ENCODE measurements around the gene B9D1. TPM values are rescaled to one million over a fixed set of nuclear protein-coding genes. Genes with fewer than 3 reads are reported as not detected.

B9D1 gene
- total and polyA plus RNA-seq, 2 experiments from 2014 or later: 35.2 to 63.5 TPM

- TF ChIP-seq, protein P1, sequence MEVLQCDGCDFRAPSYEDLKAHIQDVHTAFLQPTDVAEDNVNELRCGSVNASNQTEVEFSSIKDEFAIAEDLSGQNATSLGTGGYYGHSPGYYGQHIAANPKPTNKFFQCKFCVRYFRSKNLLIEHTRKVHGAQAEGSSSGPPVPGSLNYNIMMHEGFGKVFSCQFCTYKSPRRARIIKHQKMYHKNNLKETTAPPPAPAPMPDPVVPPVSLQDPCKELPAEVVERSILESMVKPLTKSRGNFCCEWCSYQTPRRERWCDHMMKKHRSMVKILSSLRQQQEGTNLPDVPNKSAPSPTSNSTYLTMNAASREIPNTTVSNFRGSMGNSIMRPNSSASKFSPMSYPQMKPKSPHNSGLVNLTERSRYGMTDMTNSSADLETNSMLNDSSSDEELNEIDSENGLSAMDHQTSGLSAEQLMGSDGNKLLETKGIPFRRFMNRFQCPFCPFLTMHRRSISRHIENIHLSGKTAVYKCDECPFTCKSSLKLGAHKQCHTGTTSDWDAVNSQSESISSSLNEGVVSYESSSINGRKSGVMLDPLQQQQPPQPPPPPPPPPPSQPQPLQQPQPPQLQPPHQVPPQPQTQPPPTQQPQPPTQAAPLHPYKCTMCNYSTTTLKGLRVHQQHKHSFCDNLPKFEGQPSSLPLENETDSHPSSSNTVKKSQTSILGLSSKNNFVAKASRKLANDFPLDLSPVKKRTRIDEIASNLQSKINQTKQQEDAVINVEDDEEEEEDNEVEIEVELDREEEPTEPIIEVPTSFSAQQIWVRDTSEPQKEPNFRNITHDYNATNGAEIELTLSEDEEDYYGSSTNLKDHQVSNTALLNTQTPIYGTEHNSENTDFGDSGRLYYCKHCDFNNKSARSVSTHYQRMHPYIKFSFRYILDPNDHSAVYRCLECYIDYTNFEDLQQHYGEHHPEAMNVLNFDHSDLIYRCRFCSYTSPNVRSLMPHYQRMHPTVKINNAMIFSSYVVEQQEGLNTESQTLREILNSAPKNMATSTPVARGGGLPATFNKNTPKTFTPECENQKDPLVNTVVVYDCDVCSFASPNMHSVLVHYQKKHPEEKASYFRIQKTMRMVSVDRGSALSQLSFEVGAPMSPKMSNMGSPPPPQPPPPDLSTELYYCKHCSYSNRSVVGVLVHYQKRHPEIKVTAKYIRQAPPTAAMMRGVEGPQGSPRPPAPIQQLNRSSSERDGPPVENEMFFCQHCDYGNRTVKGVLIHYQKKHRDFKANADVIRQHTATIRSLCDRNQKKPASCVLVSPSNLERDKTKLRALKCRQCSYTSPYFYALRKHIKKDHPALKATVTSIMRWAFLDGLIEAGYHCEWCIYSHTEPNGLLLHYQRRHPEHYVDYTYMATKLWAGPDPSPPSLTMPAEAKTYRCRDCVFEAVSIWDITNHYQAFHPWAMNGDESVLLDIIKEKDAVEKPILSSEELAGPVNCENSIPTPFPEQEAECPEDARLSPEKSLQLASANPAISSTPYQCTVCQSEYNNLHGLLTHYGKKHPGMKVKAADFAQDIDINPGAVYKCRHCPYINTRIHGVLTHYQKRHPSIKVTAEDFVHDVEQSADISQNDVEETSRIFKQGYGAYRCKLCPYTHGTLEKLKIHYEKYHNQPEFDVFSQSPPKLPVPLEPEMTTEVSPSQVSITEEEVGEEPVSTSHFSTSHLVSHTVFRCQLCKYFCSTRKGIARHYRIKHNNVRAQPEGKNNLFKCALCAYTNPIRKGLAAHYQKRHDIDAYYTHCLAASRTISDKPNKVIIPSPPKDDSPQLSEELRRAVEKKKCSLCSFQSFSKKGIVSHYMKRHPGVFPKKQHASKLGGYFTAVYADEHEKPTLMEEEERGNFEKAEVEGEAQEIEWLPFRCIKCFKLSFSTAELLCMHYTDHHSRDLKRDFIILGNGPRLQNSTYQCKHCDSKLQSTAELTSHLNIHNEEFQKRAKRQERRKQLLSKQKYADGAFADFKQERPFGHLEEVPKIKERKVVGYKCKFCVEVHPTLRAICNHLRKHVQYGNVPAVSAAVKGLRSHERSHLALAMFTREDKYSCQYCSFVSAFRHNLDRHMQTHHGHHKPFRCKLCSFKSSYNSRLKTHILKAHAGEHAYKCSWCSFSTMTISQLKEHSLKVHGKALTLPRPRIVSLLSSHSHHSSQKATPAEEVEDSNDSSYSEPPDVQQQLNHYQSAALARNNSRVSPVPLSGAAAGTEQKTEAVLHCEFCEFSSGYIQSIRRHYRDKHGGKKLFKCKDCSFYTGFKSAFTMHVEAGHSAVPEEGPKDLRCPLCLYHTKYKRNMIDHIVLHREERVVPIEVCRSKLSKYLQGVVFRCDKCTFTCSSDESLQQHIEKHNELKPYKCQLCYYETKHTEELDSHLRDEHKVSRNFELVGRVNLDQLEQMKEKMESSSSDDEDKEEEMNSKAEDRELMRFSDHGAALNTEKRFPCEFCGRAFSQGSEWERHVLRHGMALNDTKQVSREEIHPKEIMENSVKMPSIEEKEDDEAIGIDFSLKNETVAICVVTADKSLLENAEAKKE (CRISPR knock-in tag; IDR thresholded peaks at IDR 0.05): no peak
- TF ChIP-seq, protein P2, sequence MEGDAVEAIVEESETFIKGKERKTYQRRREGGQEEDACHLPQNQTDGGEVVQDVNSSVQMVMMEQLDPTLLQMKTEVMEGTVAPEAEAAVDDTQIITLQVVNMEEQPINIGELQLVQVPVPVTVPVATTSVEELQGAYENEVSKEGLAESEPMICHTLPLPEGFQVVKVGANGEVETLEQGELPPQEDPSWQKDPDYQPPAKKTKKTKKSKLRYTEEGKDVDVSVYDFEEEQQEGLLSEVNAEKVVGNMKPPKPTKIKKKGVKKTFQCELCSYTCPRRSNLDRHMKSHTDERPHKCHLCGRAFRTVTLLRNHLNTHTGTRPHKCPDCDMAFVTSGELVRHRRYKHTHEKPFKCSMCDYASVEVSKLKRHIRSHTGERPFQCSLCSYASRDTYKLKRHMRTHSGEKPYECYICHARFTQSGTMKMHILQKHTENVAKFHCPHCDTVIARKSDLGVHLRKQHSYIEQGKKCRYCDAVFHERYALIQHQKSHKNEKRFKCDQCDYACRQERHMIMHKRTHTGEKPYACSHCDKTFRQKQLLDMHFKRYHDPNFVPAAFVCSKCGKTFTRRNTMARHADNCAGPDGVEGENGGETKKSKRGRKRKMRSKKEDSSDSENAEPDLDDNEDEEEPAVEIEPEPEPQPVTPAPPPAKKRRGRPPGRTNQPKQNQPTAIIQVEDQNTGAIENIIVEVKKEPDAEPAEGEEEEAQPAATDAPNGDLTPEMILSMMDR (conservative IDR thresholded peaks at IDR 0.05; ENCODE audit: low read depth in 2 of 2): no peak
- TF ChIP-seq POLR2AphosphoS5 (IDR thresholded peaks at IDR 0.05; ENCODE audit: low read depth) (no peak; the same call in 1 of the 2 replicates), ZNF114 (CRISPR knock-in tag; IDR thresholded peaks at IDR 0.05) (no peak), NANOG (IDR thresholded peaks at IDR 0.05; ENCODE audit: borderline replicate concordance) (no peak)
Observed at GRCh38 chr17:19316761-19317358, 45.7 kb downstream of the B9D1 start (continued).

DNA sequence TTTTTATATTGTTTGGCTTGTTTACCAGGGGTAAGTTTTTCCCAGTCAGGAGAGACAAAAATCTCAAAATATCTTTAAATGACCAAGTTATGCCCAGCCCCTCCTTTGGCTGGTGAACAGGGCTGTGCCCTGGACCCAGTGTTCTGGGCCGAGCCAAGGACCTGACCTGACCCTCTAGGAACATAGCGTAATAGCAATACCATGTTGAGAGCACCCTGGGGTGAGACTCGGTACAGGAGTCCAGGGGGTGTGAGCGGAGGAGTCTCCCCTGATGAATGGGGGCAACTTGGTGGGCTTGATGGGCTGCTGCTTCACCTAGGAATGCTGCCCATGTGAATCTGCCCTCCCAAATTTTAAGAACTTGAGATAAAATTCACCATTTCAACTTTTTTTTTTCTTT lies 47.4 kb downstream of the B9D1 start:
- Mint-ChIP-seq H3K4me3 (no peak overlapping the region), H3K4me1 (peaks cover 24% of the 10 kb centered on the region), H3K9me3 (no peaks in the 10 kb centered on the region; the same call in 2 of the 3 replicates), H3K36me3 (ENCODE audit: low read depth) (peaks cover 35% of the 10 kb centered on the region), H3K27me3 (ENCODE audit: insufficient read depth, low read depth, poor library complexity) (peaks cover 9% of the 10 kb centered on the region), H3K27ac (no peak overlapping the region)
- ATAC-seq (no peak), DNase-seq (ENCODE audit: low spot score) (no peak)
- no peak overlapping the region for H3K4me2 ChIP-seq
- H3F3A ChIP-seq (replicated peaks; ENCODE audit: low read depth): 0 out of 2 replicates have a peak, but pooled peaks cover 2% of the 10 kb centered on the region
- no peak overlapping the region for H2AFZ ChIP-seq
- H3K9me2 ChIP-seq (ENCODE audit: insufficient read depth): no peaks in the 10 kb centered on the region
- no peaks in the 10 kb centered on the region for H3K27me3 ChIP-seq (ENCODE audit: insufficient read depth)
- H3K27ac ChIP-seq (ENCODE audit: low read depth): no peak overlapping the region
- no peaks in the 10 kb centered on the region; the same call in 1 of the 2 replicates for H4K20me1 ChIP-seq (replicated peaks; ENCODE audit: insufficient read depth)
- peaks cover 20% of the 10 kb centered on the region for H3K4me1 ChIP-seq (ENCODE audit: insufficient read depth)
- TF ChIP-seq, protein P3, sequence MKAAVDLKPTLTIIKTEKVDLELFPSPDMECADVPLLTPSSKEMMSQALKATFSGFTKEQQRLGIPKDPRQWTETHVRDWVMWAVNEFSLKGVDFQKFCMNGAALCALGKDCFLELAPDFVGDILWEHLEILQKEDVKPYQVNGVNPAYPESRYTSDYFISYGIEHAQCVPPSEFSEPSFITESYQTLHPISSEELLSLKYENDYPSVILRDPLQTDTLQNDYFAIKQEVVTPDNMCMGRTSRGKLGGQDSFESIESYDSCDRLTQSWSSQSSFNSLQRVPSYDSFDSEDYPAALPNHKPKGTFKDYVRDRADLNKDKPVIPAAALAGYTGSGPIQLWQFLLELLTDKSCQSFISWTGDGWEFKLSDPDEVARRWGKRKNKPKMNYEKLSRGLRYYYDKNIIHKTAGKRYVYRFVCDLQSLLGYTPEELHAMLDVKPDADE (IDR thresholded peaks at IDR 0.05): no peak
- TF ChIP-seq EZH2 (IDR thresholded peaks at IDR 0.05; ENCODE audit: low read depth, unreplicated experiment) (no peak), POLR2AphosphoS5 (IDR thresholded peaks at IDR 0.05; ENCODE audit: low read depth) (no peak), STAT1 (IDR thresholded peaks at IDR 0.05; ENCODE audit: unreplicated experiment) (no peak)
- 0 out of 2 replicates have a peak, but pooled peaks cover 3% of the 10 kb centered on the region for H3K36me3 ChIP-seq (ENCODE audit: insufficient read depth)
- H3K79me2 ChIP-seq (replicated peaks; ENCODE audit: insufficient read depth): no peaks in the 10 kb centered on the region
- H3K4me3 ChIP-seq: no peak overlapping the region
